CD4-positive, alpha-beta T cell treated with Interleukin-21 for 1 hour (primary cell): Measurements from ENCODE around the gene PPP1R12B.
"Not testable (repeated sequence)": the region's sequence is repeated elsewhere in the genome, so short reads cannot be mapped to it uniquely, and the experiment has no call there.

Source experiments
- DNase-seq: peaks from one replicate; pipeline ENCODE4 v3.0.0-alpha.2; 2020

Gene PPP1R12B

DNA sequence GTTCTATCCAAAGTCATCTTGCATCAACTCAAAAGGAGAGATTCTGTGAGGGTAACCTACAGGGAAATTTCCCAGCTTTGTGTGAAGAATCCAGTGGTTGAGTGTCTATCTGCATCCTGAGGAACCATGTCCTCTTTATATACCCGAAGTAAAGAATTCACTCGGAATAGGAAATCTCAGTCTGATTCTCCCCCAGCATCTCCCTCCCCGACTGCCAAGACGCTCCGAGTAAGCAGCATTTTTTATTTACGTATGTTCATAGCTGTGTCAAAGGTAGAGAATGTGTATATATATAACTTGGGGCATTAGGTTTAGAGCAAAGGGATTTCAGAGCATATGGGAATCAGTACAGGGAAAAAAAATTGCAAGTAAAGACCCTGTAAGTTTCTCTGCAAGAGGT, 191.5 kb downstream of the PPP1R12B start:
- no peak for DNase-seq

DNA sequence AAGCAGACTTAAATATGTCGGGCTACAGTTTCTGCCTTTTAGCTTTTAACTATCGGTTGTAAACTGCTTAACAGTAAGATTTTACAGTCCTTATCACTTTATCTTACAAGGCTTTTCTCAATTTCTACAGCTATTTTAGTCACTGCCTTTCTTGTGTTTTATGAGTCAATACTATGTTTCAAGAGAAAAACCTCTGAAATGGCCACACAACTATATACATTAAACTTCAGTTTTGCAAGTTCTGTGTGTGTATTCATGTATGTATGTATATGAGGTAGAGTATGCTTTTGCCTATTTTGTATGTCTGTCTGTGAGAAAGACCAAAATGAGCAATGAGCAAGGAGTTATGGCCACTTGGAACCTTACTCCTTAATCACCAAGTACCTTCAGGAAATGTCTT, 191.9 kb downstream of the PPP1R12B start:
- no peak for DNase-seq

DNA sequence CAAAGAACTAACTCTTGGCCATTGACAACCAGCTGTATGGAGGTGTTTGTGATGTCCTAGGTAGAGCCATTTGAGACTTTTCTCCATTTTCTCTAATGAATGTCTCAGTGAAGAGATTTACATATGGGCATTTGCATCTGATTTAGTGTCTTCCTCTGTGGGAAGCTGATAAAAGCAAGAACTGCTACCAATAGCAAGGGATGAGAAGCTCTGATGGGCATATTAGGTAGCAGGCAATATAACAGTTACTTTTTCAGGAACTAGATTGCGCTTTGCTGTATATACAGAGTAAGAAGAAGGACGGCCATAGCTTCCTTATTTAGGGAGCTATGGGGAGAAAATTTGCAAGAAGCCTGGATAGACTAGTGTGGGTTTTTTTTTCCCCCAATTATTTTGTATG, 192.4 kb downstream of the PPP1R12B start:
- not testable (repeated sequence) for DNase-seq

DNA sequence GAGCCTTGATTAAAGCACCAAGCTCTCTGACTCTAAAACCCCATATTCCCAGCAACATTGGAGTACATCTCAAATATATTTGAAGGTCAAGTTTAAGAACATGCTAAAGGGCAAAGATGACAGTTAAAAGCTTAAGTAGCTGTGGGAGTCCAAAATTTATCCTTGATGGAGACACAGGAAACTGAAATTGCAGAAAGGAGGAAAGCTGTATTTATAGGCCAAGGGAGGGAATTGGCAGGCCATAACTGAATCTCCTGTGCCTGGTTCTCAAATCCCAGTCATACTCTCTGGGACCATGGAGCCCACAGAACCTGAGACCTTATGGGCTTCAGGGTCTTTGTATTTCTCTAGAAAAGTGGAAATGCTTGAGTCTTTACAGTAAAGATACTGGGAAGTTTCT, 193.9 kb downstream of the PPP1R12B start:
- not testable (repeated sequence) for DNase-seq

DNA sequence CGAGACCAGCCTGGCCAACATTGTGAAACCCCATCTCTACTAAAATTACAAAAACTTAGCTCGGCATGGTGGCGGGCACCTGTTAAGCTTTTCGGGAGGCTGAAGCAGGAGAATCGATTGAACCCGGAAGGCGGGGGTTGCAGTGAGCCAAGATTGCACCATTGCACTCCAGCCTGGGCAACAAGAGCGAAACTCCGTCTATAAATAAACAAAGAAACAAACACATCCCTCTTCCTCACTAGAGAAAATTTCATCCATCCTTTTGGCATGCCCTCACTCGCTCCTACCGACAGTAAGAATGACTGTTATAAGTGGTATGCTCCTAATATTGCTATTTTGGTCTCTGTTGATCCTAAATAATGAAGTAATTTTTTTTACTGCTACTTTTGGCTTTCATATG, 195.0 kb downstream of the PPP1R12B start:
- not testable (repeated sequence) for DNase-seq

DNA sequence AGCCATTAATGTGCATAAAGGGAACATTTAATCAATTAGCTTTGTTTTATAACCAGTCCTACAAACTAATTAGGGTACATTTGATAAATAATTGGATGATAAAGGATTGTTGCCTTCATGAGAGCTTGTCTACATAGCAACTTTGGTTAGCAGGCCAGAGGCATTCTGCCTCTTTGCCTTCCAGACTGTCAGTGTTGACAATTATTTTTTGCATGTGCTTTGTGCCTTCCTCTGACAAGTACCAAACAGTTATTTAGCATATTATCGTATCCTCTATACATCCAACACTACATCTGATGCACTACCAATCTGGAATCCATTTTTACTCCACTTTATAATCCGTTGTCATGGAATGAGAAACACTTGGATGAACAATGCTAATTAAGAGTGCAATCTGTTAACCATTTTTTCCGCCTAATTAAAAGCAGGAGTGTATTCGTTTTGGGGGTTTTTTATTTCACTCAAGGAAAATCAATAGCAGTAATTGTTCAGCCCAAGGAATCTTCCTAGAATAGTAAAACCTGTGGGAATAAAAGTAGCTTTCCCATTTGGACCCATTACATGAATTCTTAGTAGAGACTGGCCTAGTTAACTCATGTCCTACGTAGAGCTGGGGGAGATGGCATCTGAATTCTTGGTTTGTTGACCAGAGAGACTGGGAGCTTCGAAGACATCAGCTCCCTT, 196.4 kb downstream of the PPP1R12B start:
- DNase-seq, result not testable (repeated sequence)

DNA sequence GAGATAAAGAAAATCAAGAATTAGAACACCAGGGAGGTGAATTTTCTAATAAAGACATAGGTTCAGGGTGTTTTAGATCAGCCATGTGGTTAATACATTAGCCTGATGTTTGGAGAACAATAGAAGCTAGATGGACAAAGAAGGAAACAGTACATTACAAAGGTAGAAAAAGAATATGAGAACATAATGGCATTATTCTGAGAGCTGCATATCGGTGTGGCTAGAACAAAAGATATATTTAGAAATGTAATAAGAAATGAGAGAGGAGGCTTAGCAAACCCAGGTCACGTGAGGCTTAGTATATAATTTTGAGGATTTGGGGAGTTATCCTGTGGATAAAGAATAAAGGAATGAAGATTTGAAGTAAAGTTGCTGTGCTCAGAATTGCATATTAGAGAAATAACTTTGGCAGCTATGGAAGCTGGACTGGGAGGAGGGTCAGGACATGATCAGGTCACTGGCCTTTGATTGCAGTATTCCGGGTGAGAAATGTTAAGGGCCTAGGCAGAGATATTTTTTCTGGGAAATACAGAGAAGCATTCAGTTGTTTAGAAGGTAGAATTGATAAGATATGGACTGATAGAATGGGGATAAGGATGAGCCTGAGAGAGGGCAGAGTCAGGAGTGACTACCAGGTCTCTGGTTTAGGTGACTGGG, 197.3 kb downstream of the PPP1R12B start:
- not testable (repeated sequence) for DNase-seq

DNA sequence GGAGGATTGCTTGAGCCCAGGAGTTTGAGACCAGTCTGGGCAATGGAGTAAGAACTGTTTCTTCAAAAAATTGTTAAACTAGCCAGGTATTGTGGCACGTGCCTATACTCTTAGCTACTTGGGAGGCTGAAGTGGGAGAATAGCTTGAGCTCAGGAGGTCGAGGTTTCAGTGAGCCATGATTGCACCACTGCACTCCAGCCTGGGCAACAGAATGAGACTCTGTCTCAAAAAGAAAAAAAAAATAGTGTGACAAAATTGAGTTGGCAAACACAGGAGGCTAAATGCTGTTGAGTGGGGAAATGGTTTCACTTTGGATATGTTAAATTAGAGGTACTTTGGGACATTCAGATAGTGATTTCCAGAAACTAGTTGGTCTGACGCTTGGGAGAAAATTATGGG, 197.9 kb downstream of the PPP1R12B start:
- not testable (repeated sequence) for DNase-seq

DNA sequence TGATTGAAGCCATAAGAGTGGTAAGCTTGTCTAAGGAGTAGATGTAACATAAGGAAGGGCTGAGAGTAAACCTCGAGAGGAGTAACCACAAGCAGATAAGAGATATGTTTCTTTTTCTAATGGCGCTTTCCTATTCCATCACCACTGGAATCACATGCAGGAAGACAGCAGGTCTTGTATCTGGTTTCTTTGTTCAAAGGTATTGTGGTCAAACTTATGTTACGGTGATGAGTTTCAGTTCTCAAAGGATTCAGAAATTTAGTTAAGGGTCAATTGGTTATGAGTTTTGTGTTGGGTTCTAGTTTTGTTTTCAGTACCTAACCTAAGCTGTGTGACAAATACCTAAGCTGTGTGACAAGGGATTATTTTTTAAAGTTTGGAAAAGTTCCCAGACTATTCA, 198.3 kb downstream of the PPP1R12B start:
- DNase-seq, result not testable (repeated sequence)

DNA sequence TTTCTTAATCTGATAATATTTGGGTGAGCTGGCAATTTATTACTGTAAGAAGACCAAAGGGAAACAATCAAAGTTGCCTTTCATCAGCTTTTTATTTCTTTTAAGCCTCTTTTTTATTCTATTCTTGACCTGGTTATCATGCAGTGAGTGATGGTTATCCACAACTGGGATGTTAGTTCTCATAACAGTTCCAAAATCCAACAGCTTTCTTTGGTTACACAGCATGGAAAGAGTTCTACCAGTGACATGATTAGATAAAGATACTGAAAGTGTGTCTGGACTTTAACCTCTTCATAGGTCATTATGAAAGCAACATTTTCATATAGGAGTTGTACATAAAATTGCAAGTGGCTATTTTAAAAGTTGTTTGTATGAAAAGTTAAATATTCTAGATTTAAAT, 198.7 kb downstream of the PPP1R12B start:
- DNase-seq, result no peak

DNA sequence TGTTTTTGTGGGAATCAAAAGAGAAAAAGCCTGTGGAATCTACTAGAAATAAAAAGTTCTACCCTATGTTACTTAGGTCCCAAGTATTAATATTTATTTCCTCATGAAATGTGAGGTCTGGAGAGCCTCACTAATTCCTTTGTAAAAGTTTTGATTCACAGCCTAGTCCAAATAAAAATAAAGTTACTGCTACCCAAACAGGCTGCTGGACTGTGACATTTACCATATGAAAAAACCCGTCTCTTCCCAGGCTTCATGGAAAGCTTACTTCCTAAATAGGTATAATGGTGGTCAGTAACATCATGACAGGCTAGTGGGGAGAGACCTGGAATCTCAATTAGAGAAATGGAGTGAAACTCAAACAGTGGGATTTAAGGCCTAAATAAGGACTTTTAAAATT, 201.6 kb downstream of the PPP1R12B start:
- DNase-seq, result not testable (repeated sequence)

DNA sequence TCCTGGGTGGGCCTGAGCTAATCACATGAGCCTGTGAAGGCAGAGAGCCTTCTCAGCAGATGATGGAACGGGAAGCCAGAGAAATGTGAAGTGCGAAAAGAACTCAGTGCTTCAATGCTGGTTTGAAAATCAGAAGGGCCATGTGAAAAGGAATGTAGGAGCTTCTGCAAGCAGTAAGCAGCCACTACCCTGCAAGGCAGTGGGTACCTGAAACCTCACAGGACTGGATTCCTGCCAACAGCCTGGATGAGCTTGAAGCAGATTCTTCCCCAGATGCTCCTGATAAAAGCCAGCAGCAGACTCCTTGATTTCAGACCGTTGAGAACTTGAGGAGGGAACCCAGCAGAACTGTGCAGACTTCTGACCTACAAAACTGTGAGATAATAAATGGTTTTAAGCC, 203.2 kb downstream of the PPP1R12B start:
- no peak for DNase-seq

DNA sequence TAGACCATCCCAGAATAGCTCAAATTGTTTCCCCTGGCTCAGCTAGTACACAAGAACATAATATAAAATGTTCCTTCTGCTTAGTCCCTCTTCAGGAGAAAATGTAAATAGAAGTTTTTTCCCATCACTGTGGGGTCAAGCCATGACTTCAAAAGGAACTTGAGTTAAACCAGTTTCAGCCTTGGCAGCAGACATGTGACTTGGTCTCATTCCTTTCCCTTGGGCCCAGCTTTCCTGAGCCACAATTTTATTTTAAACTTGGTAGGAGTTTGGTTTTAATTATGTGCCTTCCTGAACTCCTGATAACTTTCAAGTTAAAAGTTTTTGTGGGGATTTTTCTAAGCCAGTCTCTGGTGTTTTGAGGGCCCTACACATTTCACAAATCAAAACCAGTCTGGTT, 204.1 kb downstream of the PPP1R12B start:
- DNase-seq, result not testable (repeated sequence)

DNA sequence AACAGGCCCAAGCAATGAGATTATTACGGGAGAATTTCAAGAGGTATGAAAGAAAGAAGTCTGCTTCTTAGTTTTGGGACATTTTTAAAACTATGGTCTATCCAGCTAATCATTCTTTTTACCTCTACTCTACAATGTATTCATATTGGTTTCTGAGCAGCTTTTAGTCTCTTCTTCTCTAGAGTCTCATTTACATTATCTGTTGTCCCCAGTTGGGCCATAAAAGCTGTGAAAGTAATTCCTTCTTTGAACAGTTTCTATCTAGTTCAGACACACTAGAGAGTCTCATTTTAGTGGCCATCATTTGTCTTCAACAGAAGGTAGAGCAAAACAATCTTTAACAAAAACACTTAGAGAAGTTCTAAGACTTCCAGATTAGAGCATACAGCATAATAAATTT, 204.6 kb downstream of the PPP1R12B start:
- not testable (repeated sequence) for DNase-seq

DNA sequence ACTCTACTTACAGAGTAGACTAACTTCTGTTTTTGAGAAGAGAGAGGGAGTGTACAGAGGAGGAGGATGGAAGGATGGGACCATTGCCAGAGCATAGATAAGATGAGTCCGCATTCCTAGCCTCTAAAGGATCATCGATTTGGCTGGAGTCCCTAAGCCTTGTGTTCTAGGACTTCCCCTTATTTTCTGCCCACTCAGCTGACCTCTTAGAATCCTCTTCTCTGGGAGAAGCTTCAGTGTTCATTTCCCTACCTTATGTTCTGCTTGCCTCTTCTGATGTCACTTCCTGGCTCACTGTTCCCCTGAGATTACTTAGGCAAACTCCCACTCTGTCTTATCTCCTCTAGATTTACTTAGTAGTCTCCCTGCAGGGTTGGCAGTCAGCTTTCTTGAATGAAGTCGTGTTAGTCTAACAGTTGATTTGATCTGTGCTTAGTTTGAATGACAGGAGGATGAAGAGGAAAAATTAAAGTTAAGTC, 205.1 kb downstream of the PPP1R12B start:
- DNase-seq, result no peak

DNA sequence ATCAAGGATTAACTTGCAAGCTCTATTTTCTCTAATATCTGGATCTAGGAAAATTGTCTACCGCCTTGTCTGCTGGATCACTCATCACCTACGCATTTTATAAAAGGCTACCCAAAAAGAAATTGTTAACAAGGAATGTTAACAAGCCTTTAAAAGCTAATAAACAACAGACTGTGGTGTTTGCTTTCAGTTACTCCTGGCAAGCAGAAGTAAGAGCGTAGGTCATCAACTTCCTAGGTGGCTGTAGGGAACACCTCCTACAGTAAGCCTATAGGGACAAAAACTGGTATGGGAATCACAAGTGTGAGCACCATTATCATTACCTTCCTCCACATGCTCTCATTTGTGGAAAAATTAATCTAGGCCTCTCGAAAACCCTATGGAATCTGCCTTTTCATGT, 206.1 kb downstream of the PPP1R12B start:
- DNase-seq, result not testable (repeated sequence)

DNA sequence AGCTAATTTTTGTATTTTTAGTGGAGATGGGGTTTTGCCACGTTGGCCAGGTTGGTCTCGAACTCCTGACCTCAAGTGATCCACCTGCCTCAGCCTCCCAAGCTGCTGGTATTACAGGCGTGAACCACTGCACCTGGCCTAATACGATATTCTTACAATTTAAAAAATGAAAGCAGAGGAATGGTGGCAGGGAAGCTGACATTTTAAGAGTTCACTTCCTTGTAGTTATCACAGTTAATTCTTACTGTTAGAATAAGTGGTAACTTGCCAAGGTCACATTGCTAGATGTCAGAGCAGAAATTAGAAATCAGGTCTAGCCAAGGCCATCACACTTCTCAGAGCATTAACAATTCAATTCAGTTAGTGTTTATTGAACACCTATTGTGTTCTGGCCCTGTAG, 207.5 kb downstream of the PPP1R12B start:
- not testable (repeated sequence) for DNase-seq

DNA sequence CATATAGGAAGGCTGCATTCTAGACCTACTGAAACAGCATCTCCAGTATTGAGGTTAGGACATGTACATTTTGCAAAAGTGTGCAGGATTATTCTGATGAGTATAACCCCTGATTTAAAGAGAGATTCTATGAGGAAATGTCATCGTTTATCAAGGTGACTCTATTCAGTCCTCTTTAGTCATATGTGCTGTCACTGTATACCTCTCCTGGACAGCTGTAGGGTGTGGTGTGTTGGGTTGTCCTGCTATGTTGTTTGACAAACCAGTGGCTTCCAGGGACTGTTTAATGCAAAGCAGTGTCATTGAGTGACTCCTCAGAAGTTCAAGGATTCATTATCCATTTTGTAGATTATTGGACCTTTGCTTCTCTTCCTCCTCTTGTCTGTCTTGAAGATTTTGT, 209.2 kb downstream of the PPP1R12B start:
- not testable (repeated sequence) for DNase-seq

DNA sequence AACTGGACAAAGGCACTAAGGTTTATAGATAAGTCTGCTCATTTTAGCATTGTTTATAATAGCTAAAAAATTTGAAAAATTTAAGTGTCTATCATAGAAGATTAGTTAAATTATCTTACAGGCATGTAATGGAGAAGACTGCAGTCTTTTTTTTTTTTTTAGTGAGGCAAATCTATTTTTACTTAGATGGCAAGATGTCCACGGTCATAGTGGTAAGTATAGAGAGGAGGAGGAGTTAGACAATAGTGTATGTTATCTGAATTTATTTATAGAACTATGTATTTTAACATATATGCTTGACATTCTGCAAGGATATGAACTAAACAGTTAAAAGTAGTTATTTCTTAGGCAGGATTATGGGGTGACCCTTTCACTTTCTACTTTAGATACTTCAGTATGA, 212.7 kb downstream of the PPP1R12B start:
- DNase-seq, result no peak

DNA sequence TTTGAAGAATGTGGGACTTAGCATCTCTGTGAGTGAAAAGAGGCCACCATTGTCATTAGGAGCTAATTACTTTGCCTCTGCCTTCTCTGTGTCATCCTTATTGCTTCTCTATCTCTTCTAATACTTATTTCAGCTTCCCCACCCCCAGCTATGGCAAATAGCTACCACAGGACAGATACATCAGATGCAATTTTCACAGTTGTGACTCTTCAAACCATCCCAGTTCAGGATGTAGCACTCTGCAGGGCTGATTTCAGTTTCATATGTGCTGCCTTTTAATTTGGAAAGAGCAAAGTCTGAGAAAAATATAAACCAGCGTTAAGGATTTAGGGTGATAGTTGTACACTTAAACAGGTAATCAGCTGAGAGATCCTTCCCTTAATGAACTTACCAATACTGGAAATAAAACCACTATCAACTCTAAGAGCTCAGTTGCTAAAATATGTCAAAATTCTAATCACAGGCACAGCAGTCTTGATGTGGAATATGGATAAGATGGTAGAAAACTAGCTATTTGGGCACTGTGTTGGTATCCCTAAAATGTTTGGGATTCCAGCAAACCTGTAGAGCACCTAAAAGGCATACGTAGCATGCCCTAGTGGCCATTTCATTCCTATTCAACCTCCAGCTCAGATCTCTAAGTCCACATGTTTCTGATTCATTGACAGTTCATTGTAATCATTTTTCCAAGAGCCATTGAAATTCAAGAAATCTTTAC, 213.4 kb downstream of the PPP1R12B start:
- DNase-seq, result no peak

DNA sequence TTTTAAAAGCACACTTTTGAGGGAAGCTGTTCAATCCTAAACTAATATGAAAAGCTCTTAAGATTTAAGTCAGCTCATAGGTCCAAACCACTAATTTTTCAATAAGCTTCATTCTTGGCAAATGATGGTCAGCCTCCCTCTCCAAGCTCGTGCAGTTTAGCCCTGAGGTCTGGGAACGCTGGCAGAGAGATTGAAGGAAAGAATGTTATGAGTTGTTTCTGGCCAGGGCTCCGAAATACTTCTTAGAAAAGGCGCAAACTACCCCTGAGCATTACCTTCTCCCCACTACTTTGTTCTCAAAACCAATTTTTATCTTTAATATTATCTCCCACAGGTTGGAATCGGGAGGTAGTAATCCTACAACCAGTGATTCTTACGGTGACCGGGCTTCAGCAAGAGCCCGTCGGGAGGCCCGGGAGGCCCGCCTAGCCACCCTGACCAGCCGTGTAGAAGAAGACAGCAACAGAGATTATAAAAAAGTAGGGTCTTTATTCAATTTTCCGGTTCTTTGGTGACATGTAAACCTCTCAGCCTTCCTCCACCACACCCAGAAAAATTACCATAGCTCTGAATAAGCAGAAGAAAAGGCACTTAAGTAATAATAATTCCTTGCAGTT, 214.1 kb downstream of the PPP1R12B start:
- DNase-seq, result no peak

DNA sequence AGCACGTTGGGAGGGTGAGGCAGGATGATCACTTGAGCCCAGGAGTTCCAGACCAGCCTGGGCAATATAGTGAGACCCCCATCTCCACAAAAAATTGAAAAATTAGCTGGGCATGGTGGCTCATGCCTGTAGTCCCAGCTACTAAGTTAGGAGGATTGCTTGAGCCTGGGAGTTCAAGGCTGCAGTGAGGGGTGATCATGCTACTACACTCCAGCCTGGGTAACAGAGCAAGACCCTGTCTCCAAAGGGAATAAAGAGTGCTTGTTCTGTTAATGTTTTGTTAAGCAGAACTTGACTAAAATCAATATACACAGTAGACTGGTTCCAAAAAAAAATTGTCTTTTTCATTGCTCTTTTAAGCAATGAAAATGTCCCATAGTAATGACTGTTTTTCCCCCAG, 215.3 kb downstream of the PPP1R12B start:
- DNase-seq, result no peak

DNA sequence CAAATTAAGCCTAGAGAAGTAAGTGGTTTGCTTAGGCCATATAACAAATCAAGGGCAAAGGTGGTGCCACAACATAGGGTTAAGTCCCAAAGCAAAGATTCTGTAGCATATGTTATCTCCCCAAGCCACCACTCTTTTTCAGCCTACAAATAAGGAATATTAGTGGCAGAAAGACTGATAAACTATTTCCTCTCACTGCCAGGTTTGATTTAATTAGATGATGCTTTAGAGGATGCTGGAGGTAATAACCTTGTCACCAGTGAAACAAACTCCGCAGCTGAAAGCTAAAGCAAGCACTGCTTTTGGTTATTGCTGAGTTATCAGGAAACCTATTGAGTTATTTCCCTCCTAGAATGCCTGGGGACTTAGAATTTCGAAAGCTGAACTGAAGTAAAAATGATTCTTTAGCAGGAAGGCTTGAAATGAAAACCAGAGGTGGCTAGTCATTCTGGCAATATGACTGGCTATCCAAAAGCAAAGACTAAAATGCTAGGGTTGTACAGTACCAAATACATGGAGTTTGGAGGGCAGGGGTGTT, 216.5 kb downstream of the PPP1R12B start:
- no peak for DNase-seq
